Astrocyte (in vitro differentiated cells and primary cell): ENCODE measurements around the gene CPA5. TPM values are rescaled to one million over a fixed set of nuclear protein-coding genes. Genes with fewer than 3 reads are reported as not detected.

Experiments
- DNase-seq: peaks from one replicate; pipeline ENCODE4 v3.0.0-alpha.2; 2010; ENCODE audit warnings: low read depth
- FAIRE-seq: peaks from 2 replicates; lab custom pipeline; 2011; peaks lifted over from hg19 to GRCh38; lab: Jason Lieb, UNC
- H2AFZ ChIP-seq: 2 replicates; pipeline ENCODE4 v1.6.0; 2012; ENCODE audit warnings: low read depth, low read length, inconsistent platforms
- H3K27ac ChIP-seq: 2 replicates; pipeline ENCODE4 v1.5.1; 2011; ENCODE audit warnings: low read depth, low read length, inconsistent platforms
- H3K27me3 ChIP-seq: 2 replicates; pipeline ENCODE4 v1.6.0; 2011; ENCODE audit warnings: low read length, inconsistent platforms; ENCODE audit not compliant: insufficient read depth
- H3K36me3 ChIP-seq: 2 replicates; pipeline ENCODE4 v1.5.1; 2011; ENCODE audit warnings: low read length, inconsistent platforms; ENCODE audit not compliant: insufficient read depth
- H3K4me1 ChIP-seq: 2 replicates; pipeline ENCODE4 v1.5.1; 2011; ENCODE audit warnings: low read length, inconsistent platforms; ENCODE audit not compliant: insufficient read depth
- H3K4me2 ChIP-seq: 2 replicates; pipeline ENCODE4 v1.6.0; 2012; ENCODE audit warnings: low read length, inconsistent platforms
- H3K4me3 ChIP-seq: 2 replicates; pipeline ENCODE4 v1.5.1; 2011; ENCODE audit warnings: low read depth, mild to moderate bottlenecking, low read length, inconsistent platforms; ENCODE audit not compliant: insufficient read depth
- H3K79me2 ChIP-seq: 2 replicates; pipeline ENCODE4 v1.6.0; 2012; ENCODE audit warnings: mild to moderate bottlenecking, low read length, inconsistent platforms; ENCODE audit not compliant: insufficient read depth
- H3K9ac ChIP-seq: 2 replicates; pipeline ENCODE4 v1.6.0; 2012; ENCODE audit warnings: mild to moderate bottlenecking, low read length, inconsistent platforms
- H3K9me3 ChIP-seq: 2 replicates; pipeline ENCODE4 v1.5.1; 2012; ENCODE audit warnings: low read depth, mild to moderate bottlenecking, low read length, inconsistent platforms; ENCODE audit not compliant: insufficient read depth
- H4K20me1 ChIP-seq: 2 replicates; pipeline ENCODE4 v1.6.0; 2012; ENCODE audit warnings: low read length, inconsistent platforms; ENCODE audit not compliant: insufficient read depth
- H3K27ac Mint-ChIP-seq: one replicate; pipeline ENCODE4 v1.8.0; 2021; ENCODE audit warnings: mild to moderate bottlenecking, mixed read lengths; ENCODE audit not compliant: unreplicated experiment
- H3K27me3 Mint-ChIP-seq: one replicate; pipeline ENCODE4 v1.8.0; 2021; ENCODE audit warnings: low read depth, mixed read lengths; ENCODE audit not compliant: unreplicated experiment
- H3K36me3 Mint-ChIP-seq: one replicate; pipeline ENCODE4 v1.8.0; 2021; ENCODE audit warnings: low read depth, mixed read lengths; ENCODE audit not compliant: unreplicated experiment
- H3K4me1 Mint-ChIP-seq: one replicate; pipeline ENCODE4 v1.8.0; 2021; ENCODE audit warnings: low read depth, mixed read lengths; ENCODE audit not compliant: unreplicated experiment
- H3K4me3 Mint-ChIP-seq: one replicate; pipeline ENCODE4 v1.8.0; 2021; ENCODE audit warnings: mild to moderate bottlenecking, moderate library complexity, mixed read lengths; ENCODE audit not compliant: unreplicated experiment
- H3K9me3 Mint-ChIP-seq: one replicate; pipeline ENCODE4 v1.8.0; 2021; ENCODE audit warnings: mild to moderate bottlenecking, mixed read lengths; ENCODE audit not compliant: unreplicated experiment
- EZH2 ChIP-seq: IDR thresholded peaks from 2 replicates; pipeline ENCODE4 v1.6.1; 2012; ENCODE audit warnings: mild to moderate bottlenecking, low read length, inconsistent platforms; ENCODE audit not compliant: insufficient read depth
- total RNA-seq: library from RNA; stranded (reverse); gene quantifications from 2 replicates; pipeline ENCODE4 v1.2.1, GENCODE V29; 2021
- TF ChIP-seq, protein P1 (sequence below): IDR thresholded peaks from 2 replicates; pipeline ENCODE4 v1.5.1; 2011; ENCODE audit warnings: low read depth, mild to moderate bottlenecking, inconsistent platforms, low read length, moderate library complexity; ENCODE audit not compliant: insufficient read depth

Gene CPA5
- total RNA-seq, 1 donor from 2014 or later, result not detected

DNA sequence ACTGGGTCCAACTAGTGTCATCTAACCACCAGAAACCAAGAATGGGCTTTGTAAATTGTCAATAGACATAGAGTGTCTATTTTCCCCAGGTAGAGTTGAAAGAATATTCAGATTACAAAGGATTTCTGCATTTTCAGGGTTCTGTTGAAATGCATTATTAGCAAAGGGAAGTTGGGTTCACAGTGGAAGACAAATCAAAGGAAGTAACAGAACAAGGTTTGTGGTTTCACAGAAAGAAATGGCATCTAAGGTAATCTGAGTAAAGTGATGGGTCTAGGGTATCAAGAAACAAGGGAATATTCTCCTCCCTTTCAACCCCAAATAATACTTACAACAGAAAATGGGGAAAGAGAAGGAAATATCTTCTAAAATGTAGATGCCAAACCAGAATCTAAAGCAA is 70.4 kb downstream of the CPA5 start:
- H3K79me2 ChIP-seq, result no peaks in the 10 kb centered on the region
- no peak overlapping the region for H3K4me3 ChIP-seq
- Mint-ChIP-seq H3K27me3 (no peaks in the 10 kb centered on the region), H3K36me3 (peaks cover 3% of the 10 kb centered on the region), H3K4me3 (no peak overlapping the region), H3K27ac (no peak overlapping the region), H3K4me1 (peaks cover 33% of the 10 kb centered on the region), H3K9me3 (no peaks in the 10 kb centered on the region)
- no peaks in the 10 kb centered on the region for H3K27me3 ChIP-seq
- DNase-seq, result no peak
- no peaks in the 10 kb centered on the region for H3K36me3 ChIP-seq
- H3K9ac ChIP-seq, result no peak overlapping the region
- H3K27ac ChIP-seq, result no peak overlapping the region
- H3K4me1 ChIP-seq, result peaks cover 13% of the 10 kb centered on the region
- H3K9me3 ChIP-seq, result no peaks in the 10 kb centered on the region
- no peak overlapping the region for H3K4me2 ChIP-seq
- FAIRE-seq, result no peak
- no peaks in the 10 kb centered on the region for H4K20me1 ChIP-seq
- TF ChIP-seq, protein P1, sequence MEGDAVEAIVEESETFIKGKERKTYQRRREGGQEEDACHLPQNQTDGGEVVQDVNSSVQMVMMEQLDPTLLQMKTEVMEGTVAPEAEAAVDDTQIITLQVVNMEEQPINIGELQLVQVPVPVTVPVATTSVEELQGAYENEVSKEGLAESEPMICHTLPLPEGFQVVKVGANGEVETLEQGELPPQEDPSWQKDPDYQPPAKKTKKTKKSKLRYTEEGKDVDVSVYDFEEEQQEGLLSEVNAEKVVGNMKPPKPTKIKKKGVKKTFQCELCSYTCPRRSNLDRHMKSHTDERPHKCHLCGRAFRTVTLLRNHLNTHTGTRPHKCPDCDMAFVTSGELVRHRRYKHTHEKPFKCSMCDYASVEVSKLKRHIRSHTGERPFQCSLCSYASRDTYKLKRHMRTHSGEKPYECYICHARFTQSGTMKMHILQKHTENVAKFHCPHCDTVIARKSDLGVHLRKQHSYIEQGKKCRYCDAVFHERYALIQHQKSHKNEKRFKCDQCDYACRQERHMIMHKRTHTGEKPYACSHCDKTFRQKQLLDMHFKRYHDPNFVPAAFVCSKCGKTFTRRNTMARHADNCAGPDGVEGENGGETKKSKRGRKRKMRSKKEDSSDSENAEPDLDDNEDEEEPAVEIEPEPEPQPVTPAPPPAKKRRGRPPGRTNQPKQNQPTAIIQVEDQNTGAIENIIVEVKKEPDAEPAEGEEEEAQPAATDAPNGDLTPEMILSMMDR, result no peak
- no peak for TF ChIP-seq EZH2
- no peak overlapping the region for H2AFZ ChIP-seq

DNA sequence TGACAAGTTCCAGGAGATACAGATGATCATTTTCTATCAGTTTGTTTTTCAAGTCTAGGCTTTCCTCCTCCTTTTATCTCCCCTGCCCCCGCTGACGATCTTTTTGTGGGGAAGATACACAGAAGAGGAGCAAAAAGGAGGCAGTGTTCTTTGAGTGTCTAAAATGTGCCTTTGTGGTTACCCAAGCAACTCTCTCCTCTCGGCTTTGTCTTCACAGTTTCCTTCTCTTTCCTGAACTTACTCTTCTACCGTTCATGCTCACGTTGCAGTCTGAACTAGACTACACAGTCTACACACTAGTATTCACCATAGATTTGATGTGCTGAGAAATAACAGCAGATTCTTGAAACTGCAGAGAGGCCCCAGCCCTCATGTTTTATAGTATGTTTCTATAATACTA is 72.6 kb downstream of the CPA5 start:
- no peak overlapping the region for H3K9ac ChIP-seq
- H3K4me1 Mint-ChIP-seq, result peaks cover 36% of the 10 kb centered on the region
- TF ChIP-seq, protein P1, result no peak
- no peak for TF ChIP-seq EZH2
- peaks cover 19% of the 10 kb centered on the region for H3K4me1 ChIP-seq
- no peaks in the 10 kb centered on the region for H3K27me3 ChIP-seq
- no peak overlapping the region for H3K4me2 ChIP-seq
- DNase-seq (no peak), FAIRE-seq (no peak)
- no peak overlapping the region for H2AFZ ChIP-seq
- H3K27ac ChIP-seq, result no peak overlapping the region
- no peaks in the 10 kb centered on the region for H4K20me1 ChIP-seq
- H3K9me3 ChIP-seq, result no peaks in the 10 kb centered on the region
- H3K36me3 Mint-ChIP-seq, result peaks cover 3% of the 10 kb centered on the region
- no peaks in the 10 kb centered on the region for H3K27me3 Mint-ChIP-seq
- no peaks in the 10 kb centered on the region for H3K9me3 Mint-ChIP-seq
- no peaks in the 10 kb centered on the region for H3K36me3 ChIP-seq
- no peak overlapping the region for H3K4me3 ChIP-seq
- no peaks in the 10 kb centered on the region for H3K79me2 ChIP-seq
- H3K27ac Mint-ChIP-seq, result peak overlapping the region; percentile 3
- peak overlapping the region; percentile 18 for H3K4me3 Mint-ChIP-seq

DNA sequence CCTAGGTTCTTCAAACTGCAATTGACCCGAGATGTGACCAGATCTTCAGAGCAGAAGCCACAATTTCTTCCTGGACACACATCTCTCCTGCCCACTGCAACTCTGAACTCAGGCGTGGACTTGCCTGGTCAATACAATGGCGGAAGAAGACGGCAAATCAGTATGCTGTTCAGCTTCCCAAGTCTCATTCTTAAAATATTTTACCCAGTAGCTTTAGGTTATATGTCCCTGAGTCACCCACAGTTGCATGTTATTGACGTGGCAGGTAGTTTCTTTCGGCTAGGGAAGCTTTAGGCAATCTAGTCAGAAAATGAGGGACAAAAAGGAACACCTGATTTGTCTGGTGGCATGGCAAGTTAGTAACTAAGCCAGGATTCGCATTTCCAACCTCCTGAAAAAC is 73.7 kb downstream of the CPA5 start:
- TF ChIP-seq EZH2, result no peak
- TF ChIP-seq, protein P1, result no peak
- no peak for FAIRE-seq

More for the DNA sequence above, 73.7 kb downstream of the CPA5 start:
- Mint-ChIP-seq H3K36me3 (no peaks in the 10 kb centered on the region), H3K27me3 (no peaks in the 10 kb centered on the region), H3K9me3 (no peaks in the 10 kb centered on the region), H3K27ac (no peak overlapping the region), H3K4me1 (peaks cover 38% of the 10 kb centered on the region), H3K4me3 (no peak overlapping the region)
- no peak overlapping the region for H3K9ac ChIP-seq
- peak overlapping the region; percentile 4 for H3K4me2 ChIP-seq
- no peaks in the 10 kb centered on the region for H3K27me3 ChIP-seq
- peak overlapping the region; percentile 58 for H2AFZ ChIP-seq
- no peak overlapping the region for H3K4me3 ChIP-seq
- peaks cover 19% of the 10 kb centered on the region for H3K4me1 ChIP-seq
- no peaks in the 10 kb centered on the region for H3K79me2 ChIP-seq
- H3K9me3 ChIP-seq, result no peaks in the 10 kb centered on the region
- H4K20me1 ChIP-seq, result no peaks in the 10 kb centered on the region
- no peaks in the 10 kb centered on the region for H3K36me3 ChIP-seq
- peak overlapping the region; percentile 21 for H3K27ac ChIP-seq
- DNase-seq, result peak; percentile 60
